ENCODE data around the gene CEP41. TPM values are rescaled to one million over a fixed set of nuclear protein-coding genes. Genes with fewer than 3 reads are reported as not detected.

The CEP41 gene
- total RNA-seq, 2 experiments from 2014 or later, result 19.6 to 35.4 TPM

DNA sequence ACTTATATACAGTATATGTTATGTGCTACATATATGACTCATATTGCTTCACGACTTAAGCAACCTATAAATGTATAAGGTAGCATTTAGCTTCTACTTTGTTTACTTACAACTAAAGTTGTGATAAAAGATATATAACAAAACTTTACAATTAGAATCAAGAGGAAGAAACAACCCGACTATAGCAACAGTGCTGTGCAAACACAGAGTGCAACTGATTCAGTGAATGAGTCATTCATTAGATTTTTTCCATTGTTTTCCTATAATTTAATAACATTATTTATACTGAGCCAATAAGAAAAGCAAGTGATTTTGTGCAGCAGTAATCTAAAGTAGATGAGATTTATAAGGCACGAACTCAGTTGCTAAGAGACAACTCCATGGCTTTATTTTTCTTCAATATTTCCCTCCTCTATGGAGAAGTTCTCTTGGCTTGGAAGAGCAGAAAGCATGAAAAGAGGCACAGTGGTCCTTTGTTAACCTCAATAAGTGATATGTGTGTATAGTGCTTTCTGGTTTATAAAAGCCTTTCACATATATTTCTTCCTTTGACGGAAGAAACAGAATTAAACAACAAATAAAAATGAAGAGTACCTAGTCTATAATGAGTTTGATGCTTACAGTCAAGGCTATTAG lies 19.8 kb downstream of the CEP41 start:
- no peaks in the 10 kb centered on the region for H3K9me2 ChIP-seq (ENCODE audit: insufficient read depth, low read length)
- intact Hi-C loops (cut with micrococcal nuclease; ENCODE audit: unreplicated experiment), result no loop called here
- DNase-seq (ENCODE audit: low spot score), result no peak
- no peak overlapping the region for H2AFZ ChIP-seq (ENCODE audit: low read length)
- peaks cover 7% of the 10 kb centered on the region; the same call in 1 of the 2 replicates for H3K36me3 ChIP-seq (ENCODE audit: insufficient read depth, low read length)
- no TSS peak for BruUV-seq (replicated peaks)
- no peak overlapping the region for H3K4me2 ChIP-seq (ENCODE audit: low read length)
- H3K9me3 ChIP-seq (ENCODE audit: low read length), result no peaks in the 10 kb centered on the region
- H3K4me1 ChIP-seq (ENCODE audit: insufficient read depth, low read length, poor library complexity, severe bottlenecking), result no peaks in the 10 kb centered on the region
- ChIA-PET CTCF (ENCODE audit: unreplicated experiment) (no interaction called here), POLR2A (interaction anchor here (0.7 kb wide), 1 partner anchor 450 kb away, joined by 3 read pairs; no protein-coding TSS in a partner anchor)
- no peak for TF ChIP-seq EZH2phosphoT487 (IDR thresholded peaks at IDR 0.05; ENCODE audit: borderline replicate concordance, low read depth, low read length)
- TF ChIP-seq, protein P1, sequence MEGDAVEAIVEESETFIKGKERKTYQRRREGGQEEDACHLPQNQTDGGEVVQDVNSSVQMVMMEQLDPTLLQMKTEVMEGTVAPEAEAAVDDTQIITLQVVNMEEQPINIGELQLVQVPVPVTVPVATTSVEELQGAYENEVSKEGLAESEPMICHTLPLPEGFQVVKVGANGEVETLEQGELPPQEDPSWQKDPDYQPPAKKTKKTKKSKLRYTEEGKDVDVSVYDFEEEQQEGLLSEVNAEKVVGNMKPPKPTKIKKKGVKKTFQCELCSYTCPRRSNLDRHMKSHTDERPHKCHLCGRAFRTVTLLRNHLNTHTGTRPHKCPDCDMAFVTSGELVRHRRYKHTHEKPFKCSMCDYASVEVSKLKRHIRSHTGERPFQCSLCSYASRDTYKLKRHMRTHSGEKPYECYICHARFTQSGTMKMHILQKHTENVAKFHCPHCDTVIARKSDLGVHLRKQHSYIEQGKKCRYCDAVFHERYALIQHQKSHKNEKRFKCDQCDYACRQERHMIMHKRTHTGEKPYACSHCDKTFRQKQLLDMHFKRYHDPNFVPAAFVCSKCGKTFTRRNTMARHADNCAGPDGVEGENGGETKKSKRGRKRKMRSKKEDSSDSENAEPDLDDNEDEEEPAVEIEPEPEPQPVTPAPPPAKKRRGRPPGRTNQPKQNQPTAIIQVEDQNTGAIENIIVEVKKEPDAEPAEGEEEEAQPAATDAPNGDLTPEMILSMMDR (conservative IDR thresholded peaks at IDR 0.05; ENCODE audit: low read length), result no peak
- no peaks in the 10 kb centered on the region for H4K20me1 ChIP-seq (ENCODE audit: insufficient read depth, low read length)
- no peaks in the 10 kb centered on the region for H3K79me2 ChIP-seq (ENCODE audit: insufficient read depth, low read depth, low read length)
- H3K4me3 ChIP-seq (ENCODE audit: low read depth, low read length, poor library complexity, severe bottlenecking), result no peak overlapping the region
- no peak overlapping the region for H3K27ac ChIP-seq (ENCODE audit: low read depth, low read length, poor library complexity, severe bottlenecking)

DNA sequence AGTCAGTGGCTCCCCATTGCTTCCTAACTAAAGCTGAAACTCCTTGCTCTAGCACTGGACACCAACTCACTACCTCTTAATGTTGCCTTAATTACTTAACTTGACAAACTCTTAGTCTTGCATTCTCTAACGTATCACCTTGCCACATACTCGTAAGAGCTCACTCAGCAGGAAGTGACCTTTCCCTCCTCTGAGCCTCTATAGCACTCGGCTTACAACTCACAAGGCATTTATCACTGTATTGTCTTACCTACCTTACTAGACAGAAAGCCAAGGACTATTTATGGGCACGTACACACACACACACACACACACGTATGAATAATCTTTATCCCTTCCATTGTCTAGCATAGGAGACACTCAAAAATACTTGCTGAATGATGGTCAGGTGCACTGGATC lies 21.2 kb downstream of the CEP41 start:
- intact Hi-C loops (cut with micrococcal nuclease; ENCODE audit: unreplicated experiment), result no loop called here
- no peaks in the 10 kb centered on the region for H3K9me2 ChIP-seq (ENCODE audit: insufficient read depth, low read length)
- no peak overlapping the region for H3K4me3 ChIP-seq (ENCODE audit: low read depth, low read length, poor library complexity, severe bottlenecking)
- H3K36me3 ChIP-seq (ENCODE audit: insufficient read depth, low read length), result no peaks in the 10 kb centered on the region; the same call in 1 of the 2 replicates
- CTCF ChIA-PET (ENCODE audit: unreplicated experiment), result no interaction called here
- H3K79me2 ChIP-seq (ENCODE audit: insufficient read depth, low read depth, low read length), result no peaks in the 10 kb centered on the region
- no peak overlapping the region for H3K27ac ChIP-seq (ENCODE audit: low read depth, low read length, poor library complexity, severe bottlenecking)
- H2AFZ ChIP-seq (ENCODE audit: low read length), result no peak overlapping the region
- POLR2A ChIA-PET, result interaction anchor here (0.7 kb wide), 1 partner anchor 1126 kb away, joined by 4 read pairs; no protein-coding TSS in a partner anchor
- DNase-seq (ENCODE audit: low spot score), result no peak
- H4K20me1 ChIP-seq (ENCODE audit: insufficient read depth, low read length), result no peaks in the 10 kb centered on the region
- no TSS peak for BruUV-seq (replicated peaks)
- H3K4me1 ChIP-seq (ENCODE audit: insufficient read depth, low read length, poor library complexity, severe bottlenecking), result no peaks in the 10 kb centered on the region
- no peak overlapping the region for H3K4me2 ChIP-seq (ENCODE audit: low read length)
- TF ChIP-seq EZH2phosphoT487 (IDR thresholded peaks at IDR 0.05; ENCODE audit: borderline replicate concordance, low read depth, low read length), result no peak
- TF ChIP-seq, protein P1 (conservative IDR thresholded peaks at IDR 0.05; ENCODE audit: low read length), result no peak
- no peaks in the 10 kb centered on the region for H3K9me3 ChIP-seq (ENCODE audit: low read length)

DNA sequence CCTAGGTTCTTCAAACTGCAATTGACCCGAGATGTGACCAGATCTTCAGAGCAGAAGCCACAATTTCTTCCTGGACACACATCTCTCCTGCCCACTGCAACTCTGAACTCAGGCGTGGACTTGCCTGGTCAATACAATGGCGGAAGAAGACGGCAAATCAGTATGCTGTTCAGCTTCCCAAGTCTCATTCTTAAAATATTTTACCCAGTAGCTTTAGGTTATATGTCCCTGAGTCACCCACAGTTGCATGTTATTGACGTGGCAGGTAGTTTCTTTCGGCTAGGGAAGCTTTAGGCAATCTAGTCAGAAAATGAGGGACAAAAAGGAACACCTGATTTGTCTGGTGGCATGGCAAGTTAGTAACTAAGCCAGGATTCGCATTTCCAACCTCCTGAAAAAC lies 22.5 kb downstream of the CEP41 start:
- BruUV-seq (replicated peaks), result no TSS peak
- no peak overlapping the region for H3K27ac ChIP-seq (ENCODE audit: low read depth, low read length, poor library complexity, severe bottlenecking)
- no peaks in the 10 kb centered on the region for H3K79me2 ChIP-seq (ENCODE audit: insufficient read depth, low read depth, low read length)
- intact Hi-C loops (cut with micrococcal nuclease; ENCODE audit: unreplicated experiment), result no loop called here
- no peaks in the 10 kb centered on the region for H3K9me2 ChIP-seq (ENCODE audit: insufficient read depth, low read length)
- no peaks in the 10 kb centered on the region for H3K4me1 ChIP-seq (ENCODE audit: insufficient read depth, low read length, poor library complexity, severe bottlenecking)
- no peaks in the 10 kb centered on the region; the same call in 1 of the 2 replicates for H3K36me3 ChIP-seq (ENCODE audit: insufficient read depth, low read length)
- H4K20me1 ChIP-seq (ENCODE audit: insufficient read depth, low read length), result no peaks in the 10 kb centered on the region
- H3K4me2 ChIP-seq (ENCODE audit: low read length), result no peak overlapping the region
- no peak for DNase-seq (ENCODE audit: low spot score)
- no peak overlapping the region for H3K4me3 ChIP-seq (ENCODE audit: low read depth, low read length, poor library complexity, severe bottlenecking)
- H3K9me3 ChIP-seq (ENCODE audit: low read length), result no peaks in the 10 kb centered on the region
- ChIA-PET CTCF (ENCODE audit: unreplicated experiment) (no interaction called here), POLR2A (no interaction called here)
- TF ChIP-seq EZH2phosphoT487 (IDR thresholded peaks at IDR 0.05; ENCODE audit: borderline replicate concordance, low read depth, low read length), result no peak
- TF ChIP-seq, protein P1 (conservative IDR thresholded peaks at IDR 0.05; ENCODE audit: low read length), result no peak
- H2AFZ ChIP-seq (ENCODE audit: low read length), result no peak overlapping the region
